H9 (cell line): ENCODE results near the gene DUOXA1. TPM values are rescaled to one million over a fixed set of nuclear protein-coding genes. Genes with fewer than 3 reads are reported as not detected.
"Not testable (repeated sequence)": the region's sequence is repeated elsewhere in the genome, so short reads cannot be mapped to it uniquely, and the experiment has no call there.

Source experiments
- DNase-seq: peaks from one replicate; pipeline ENCODE4 v3.0.0-alpha.2; 2017
- H2AFZ ChIP-seq: one replicate; pipeline ENCODE4 v1.6.1; 2013; ENCODE audit warnings: mild to moderate bottlenecking, low read length, control low read depth, moderate library complexity
- H2AK5ac ChIP-seq: 2 replicates; pipeline ENCODE4 v1.6.1; 2013; ENCODE audit warnings: low read length, control low read depth, mixed read lengths; ENCODE audit not compliant: insufficient read length
- H2BK120ac ChIP-seq: one replicate; pipeline ENCODE4 v1.6.1; 2013; ENCODE audit warnings: low read depth, mild to moderate bottlenecking, low read length, control low read depth, inconsistent platforms; ENCODE audit not compliant: poor library complexity, severe bottlenecking
- H2BK12ac ChIP-seq: 2 replicates; pipeline ENCODE4 v1.6.1; 2013; ENCODE audit warnings: low read length, control low read depth, mixed read lengths, low read depth; ENCODE audit not compliant: insufficient read length
- H2BK15ac ChIP-seq: 2 replicates; pipeline ENCODE4 v1.6.1; 2013; ENCODE audit warnings: low read depth, low read length, control low read depth
- H2BK20ac ChIP-seq: one replicate; pipeline ENCODE4 v1.6.1; 2013; ENCODE audit warnings: low read depth, mild to moderate bottlenecking, low read length, control low read depth, inconsistent platforms; ENCODE audit not compliant: poor library complexity, severe bottlenecking
- H2BK5ac ChIP-seq: 2 replicates; pipeline ENCODE4 v1.6.1; 2013; ENCODE audit warnings: low read length, control low read depth, mixed read lengths; ENCODE audit not compliant: insufficient read length
- H3K14ac ChIP-seq: 2 replicates; pipeline ENCODE4 v1.6.1; 2013; ENCODE audit warnings: low read length, control low read depth; ENCODE audit not compliant: insufficient read depth
- H3K18ac ChIP-seq: 2 replicates; pipeline ENCODE4 v1.6.1; 2013; ENCODE audit warnings: low read depth, mild to moderate bottlenecking, mixed read lengths, low read length, control low read depth; ENCODE audit not compliant: insufficient read length
- H3K23ac ChIP-seq: 2 replicates; pipeline ENCODE4 v1.6.1; 2013; ENCODE audit warnings: low read length, control low read depth, mixed read lengths, low read depth; ENCODE audit not compliant: insufficient read length
- H3K23me2 ChIP-seq: 2 replicates; pipeline ENCODE4 v1.6.1; 2013; ENCODE audit warnings: low read depth, mild to moderate bottlenecking, mixed read lengths, low read length, control low read depth; ENCODE audit not compliant: insufficient read length, poor library complexity, severe bottlenecking
- H3K27ac ChIP-seq: 2 replicates; pipeline ENCODE4 v1.5.1; 2013; ENCODE audit warnings: low read length, control low read depth, mixed read lengths, low read depth; ENCODE audit not compliant: insufficient read length
- H3K27me3 ChIP-seq: 2 replicates; pipeline ENCODE4 v1.6.1; 2013; ENCODE audit warnings: low read length, control low read depth, inconsistent platforms; ENCODE audit not compliant: insufficient read depth
- H3K4ac ChIP-seq: 2 replicates; pipeline ENCODE4 v1.6.1; 2013; ENCODE audit warnings: low read depth, mild to moderate bottlenecking, control low read depth, inconsistent platforms, low read length, moderate library complexity
- H3K4me1 ChIP-seq: 2 replicates; pipeline ENCODE4 v1.6.1; 2013; ENCODE audit warnings: low read length, control low read depth, inconsistent platforms; ENCODE audit not compliant: insufficient read depth
- H3K4me2 ChIP-seq: 2 replicates; pipeline ENCODE4 v1.6.1; 2013; ENCODE audit warnings: low read length, control low read depth, mixed read lengths; ENCODE audit not compliant: insufficient read length, insufficient read depth
- H3K56ac ChIP-seq: 2 replicates; pipeline ENCODE4 v1.6.1; 2013; ENCODE audit warnings: low read depth, mild to moderate bottlenecking, mixed read lengths, low read length, control low read depth; ENCODE audit not compliant: insufficient read length
- H3K79me1 ChIP-seq: 2 replicates; pipeline ENCODE4 v1.6.1; 2013; ENCODE audit warnings: low read depth, mild to moderate bottlenecking, moderate library complexity, low read length, control low read depth, inconsistent platforms; ENCODE audit not compliant: insufficient read depth, poor library complexity, severe bottlenecking
- H3K79me2 ChIP-seq: 2 replicates; pipeline ENCODE4 v1.6.1; 2013; ENCODE audit warnings: low read length, control low read depth, inconsistent platforms; ENCODE audit not compliant: insufficient read depth
- H3K9ac ChIP-seq: 2 replicates; pipeline ENCODE4 v1.6.1; 2013; ENCODE audit warnings: low read length, control low read depth, mixed read lengths; ENCODE audit not compliant: insufficient read length; ENCODE audit errors: extremely low read depth
- H3K9me3 ChIP-seq: one replicate; pipeline ENCODE4 v1.6.1; 2013; ENCODE audit warnings: low read depth, low read length, inconsistent platforms; ENCODE audit not compliant: control insufficient read depth
- H3T11ph ChIP-seq: one replicate; pipeline ENCODE4 v1.6.1; 2013; ENCODE audit warnings: mild to moderate bottlenecking, low read length, control low read depth, inconsistent platforms
- H4K20me1 ChIP-seq: one replicate; pipeline ENCODE4 v1.6.1; 2013; ENCODE audit not compliant: control insufficient read depth, insufficient read length, insufficient read depth
- H4K5ac ChIP-seq: 2 replicates; pipeline ENCODE4 v1.6.1; 2013; ENCODE audit warnings: low read depth, mild to moderate bottlenecking, mixed read lengths, low read length, control low read depth; ENCODE audit not compliant: insufficient read length
- H4K8ac ChIP-seq: replicated peaks from 2 replicates; pipeline ENCODE4 v1.6.1; 2013; ENCODE audit warnings: low read length, control low read depth, mixed read lengths, low read depth; ENCODE audit not compliant: insufficient read length
- H4K91ac ChIP-seq: 2 replicates; pipeline ENCODE4 v1.6.1; 2013; ENCODE audit warnings: low read depth, mild to moderate bottlenecking, moderate library complexity, mixed read lengths, low read length, control low read depth; ENCODE audit not compliant: insufficient read length
- H3K27ac Mint-ChIP-seq, 3 experiments: 2 replicates in 2 of 3; 3 replicates in 1 of 3; pipeline ENCODE4 v1.8.0; 2020 to 2021; ENCODE audit warnings: mixed read lengths in 3 of 3, mild to moderate bottlenecking in 1 of 3, moderate library complexity in 1 of 3
- H3K27me3 Mint-ChIP-seq: 2 replicates; pipeline ENCODE4 v1.8.0; 2021; ENCODE audit warnings: low read depth, mild to moderate bottlenecking, moderate library complexity, mixed read lengths
- H3K36me3 Mint-ChIP-seq, 3 experiments: 2 replicates in 2 of 3; 3 replicates in 1 of 3; pipeline ENCODE4 v1.8.0; 2020 to 2021; ENCODE audit warnings: low read depth in 3 of 3, mixed read lengths in 3 of 3; ENCODE audit not compliant: insufficient read depth in 1 of 3
- H3K4me1 Mint-ChIP-seq, 2 experiments: 2 replicates each; pipeline ENCODE4 v1.8.0; 2020; ENCODE audit warnings: mixed read lengths in 2 of 2
- H3K4me3 Mint-ChIP-seq, 2 experiments: 2 replicates in 1 of 2; 3 replicates in 1 of 2; pipeline ENCODE4 v1.8.0; 2020 to 2021; ENCODE audit warnings: mild to moderate bottlenecking in 2 of 2, mixed read lengths in 2 of 2, moderate library complexity in 1 of 2
- H3K9me3 Mint-ChIP-seq, 2 experiments: 2 replicates in 1 of 2; 3 replicates in 1 of 2; pipeline ENCODE4 v1.8.0; 2020; ENCODE audit warnings: mild to moderate bottlenecking in 2 of 2, mixed read lengths in 2 of 2, moderate library complexity in 1 of 2
- WGBS: extraction: QIAGEN DNeasy Blood & Tissue Kit; methylation state at CpG from one replicate; pipeline ENCODE4 v1.1.7; 2013; ENCODE audit warnings: missing lambda C conversion rate, low lambda C conversion rate, mixed read lengths; ENCODE audit not compliant: insufficient read length; ENCODE audit errors: extremely low coverage; 5-methylcytosine and 5-hydroxymethylcytosine counted together
- total RNA-seq: library from RNA; stranded (reverse); gene quantifications from 2 replicates; pipeline ENCODE4 v1.2.1, GENCODE V29; 2021

DUOXA1 gene
- total RNA-seq, 1 experiment from 2014 or later, result 1.2 TPM

DNA sequence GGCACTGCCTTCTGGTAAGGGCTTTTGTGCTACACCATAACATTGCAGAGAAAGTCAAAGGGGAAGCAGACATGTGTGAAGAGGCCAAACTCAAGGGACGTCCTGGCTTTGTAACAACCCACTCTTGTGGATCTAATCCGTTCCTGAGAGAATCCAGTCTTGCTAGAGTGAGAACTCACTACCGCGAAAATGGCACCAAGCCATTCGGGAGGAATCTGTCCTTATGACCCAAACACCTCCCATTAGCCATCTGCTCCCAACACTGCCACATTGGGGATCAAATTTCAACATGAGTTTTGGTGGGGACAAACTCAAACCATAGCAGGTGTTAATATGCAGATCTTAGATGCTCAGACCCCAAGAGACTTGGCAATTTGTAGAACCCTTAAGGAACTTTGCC, 50.5 kb downstream of the DUOXA1 start:
- not testable (repeated sequence) for H3K56ac ChIP-seq, H4K20me1 ChIP-seq, H3K14ac ChIP-seq, H3K27ac ChIP-seq, H3K79me1 ChIP-seq, H4K91ac ChIP-seq, H3K9me3 Mint-ChIP-seq, H2BK15ac ChIP-seq, H3K9ac ChIP-seq, H2AFZ ChIP-seq, H2BK5ac ChIP-seq, H3K4ac ChIP-seq, H3K79me2 ChIP-seq, H3K4me1 Mint-ChIP-seq, H3K27ac Mint-ChIP-seq, H2BK20ac ChIP-seq, H3K4me3 Mint-ChIP-seq, H2BK120ac ChIP-seq, H3K27me3 Mint-ChIP-seq, DNase-seq, H2BK12ac ChIP-seq, H3K27me3 ChIP-seq, H2AK5ac ChIP-seq, H3K4me2 ChIP-seq, H3K23me2 ChIP-seq, H4K8ac ChIP-seq, H3K23ac ChIP-seq, H3T11ph ChIP-seq, H4K5ac ChIP-seq, H3K4me1 ChIP-seq, H3K18ac ChIP-seq, H3K36me3 Mint-ChIP-seq, H3K9me3 ChIP-seq
- WGBS, result no CpG with 5 or more reads among the region's 5 CpGs

DNA sequence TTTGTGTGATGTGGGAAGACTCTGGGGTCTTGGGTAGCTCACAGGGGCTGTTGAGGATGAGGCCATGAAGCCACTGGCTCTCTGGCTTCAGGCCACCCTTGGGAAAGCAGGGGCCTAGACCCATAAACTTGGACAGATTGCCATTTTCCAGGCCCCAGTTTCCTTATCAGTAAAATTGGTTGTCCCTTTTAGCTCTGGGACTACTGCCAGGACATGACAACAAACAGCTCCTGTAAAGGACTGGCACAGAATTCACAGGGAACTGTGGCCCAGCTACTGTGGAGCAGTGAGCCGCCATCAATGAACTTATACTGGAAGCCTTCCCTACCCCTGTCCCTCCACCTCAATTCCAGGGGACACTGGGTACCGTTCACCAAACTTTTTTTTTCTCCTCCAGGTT, 52.3 kb downstream of the DUOXA1 start:
- H3K9me3 ChIP-seq, H3K56ac ChIP-seq, H3K4ac ChIP-seq, H3K9ac ChIP-seq, H2BK15ac ChIP-seq, H3K14ac ChIP-seq, H2BK20ac ChIP-seq, H3K27me3 Mint-ChIP-seq, H4K5ac ChIP-seq, H3K79me1 ChIP-seq, H4K91ac ChIP-seq, H3K36me3 Mint-ChIP-seq, H3K79me2 ChIP-seq, H2AFZ ChIP-seq, H3K4me3 Mint-ChIP-seq, H3K4me1 Mint-ChIP-seq, H4K8ac ChIP-seq, H3K27ac Mint-ChIP-seq, H4K20me1 ChIP-seq, H3K23me2 ChIP-seq, H3K27me3 ChIP-seq, H3K4me1 ChIP-seq, H3K9me3 Mint-ChIP-seq, H2BK5ac ChIP-seq, H2AK5ac ChIP-seq, DNase-seq, H3K27ac ChIP-seq, H2BK120ac ChIP-seq, H3K23ac ChIP-seq, H3K18ac ChIP-seq, H3K4me2 ChIP-seq, H3T11ph ChIP-seq, H2BK12ac ChIP-seq: not testable (repeated sequence)
- WGBS, result no CpG with 5 or more reads among the region's 2 CpGs
